Mesenchymal stem cell (in vitro differentiated cells and primary cell): ENCODE data around the gene BEND7.

Experiments used
- DNase-seq: peaks from one replicate; pipeline ENCODE4 v3.0.0-alpha.2; 2013
- H2AFZ ChIP-seq: one replicate; pipeline ENCODE4 v1.6.1; 2013; ENCODE audit warnings: low read depth, mild to moderate bottlenecking, control low read depth, inconsistent platforms, low read length, moderate library complexity
- H2AK5ac ChIP-seq: 2 replicates; pipeline ENCODE4 v1.6.1; 2013; ENCODE audit warnings: low read length, moderate library complexity, mild to moderate bottlenecking, inconsistent platforms; ENCODE audit not compliant: severe bottlenecking
- H2BK120ac ChIP-seq: one replicate; pipeline ENCODE4 v1.6.1; 2013; ENCODE audit warnings: low read depth, mild to moderate bottlenecking, inconsistent platforms, low read length, moderate library complexity
- H2BK12ac ChIP-seq, 2 experiments: one replicate each; pipeline ENCODE4 v1.6.1; 2013; ENCODE audit warnings: inconsistent platforms in 2 of 2, low read length in 2 of 2, mild to moderate bottlenecking in 2 of 2, moderate library complexity in 2 of 2, control low read depth in 1 of 2
- H2BK15ac ChIP-seq: one replicate; pipeline ENCODE4 v1.6.1; 2013; ENCODE audit warnings: mild to moderate bottlenecking, low read depth, inconsistent platforms; ENCODE audit not compliant: poor library complexity, severe bottlenecking
- H2BK5ac ChIP-seq: 2 replicates; pipeline ENCODE4 v1.6.1; 2013; ENCODE audit warnings: low read depth, mild to moderate bottlenecking, low read length, control low read depth, inconsistent platforms; ENCODE audit not compliant: poor library complexity, severe bottlenecking
- H3K14ac ChIP-seq, 2 experiments: one replicate each; pipeline ENCODE4 v1.6.1; 2013; ENCODE audit warnings: inconsistent platforms in 2 of 2, low read length in 2 of 2, control low read depth in 1 of 2, mild to moderate bottlenecking in 1 of 2, moderate library complexity in 1 of 2
- H3K18ac ChIP-seq, 2 experiments: one replicate each; pipeline ENCODE4 v1.6.1; 2013; ENCODE audit warnings: inconsistent platforms in 2 of 2, low read length in 2 of 2, control low read depth in 1 of 2, low read depth in 1 of 2, mild to moderate bottlenecking in 1 of 2
- H3K23ac ChIP-seq, 2 experiments: one replicate each; pipeline ENCODE4 v1.6.1; 2013; ENCODE audit warnings: inconsistent platforms in 2 of 2, low read length in 2 of 2, mild to moderate bottlenecking in 2 of 2, moderate library complexity in 2 of 2, control low read depth in 1 of 2
- H3K27ac ChIP-seq: 2 replicates; pipeline ENCODE4 v1.5.1; 2013; ENCODE audit warnings: mild to moderate bottlenecking, moderate library complexity, low read length, control low read depth, inconsistent platforms; ENCODE audit not compliant: poor library complexity, severe bottlenecking
- H3K27me3 ChIP-seq, 2 experiments: 2 replicates each; pipeline versions ENCODE4 v1.6.1 to v1.7.0; 2013; ENCODE audit warnings: low read length in 2 of 2, mild to moderate bottlenecking in 2 of 2, moderate library complexity in 2 of 2, control low read depth in 1 of 2, inconsistent platforms in 1 of 2; ENCODE audit not compliant: control insufficient read depth in 1 of 2, insufficient read depth in 1 of 2
- H3K36me3 ChIP-seq, 2 experiments: 2 replicates each; pipeline versions ENCODE4 v1.6.1 to v1.7.0; 2013; ENCODE audit warnings: low read length in 2 of 2, control low read depth in 1 of 2, inconsistent platforms in 1 of 2, low read depth in 1 of 2, mild to moderate bottlenecking in 1 of 2; ENCODE audit not compliant: insufficient read depth in 2 of 2, control insufficient read depth in 1 of 2
- H3K4ac ChIP-seq, 2 experiments: one replicate each; pipeline ENCODE4 v1.6.1; 2013; ENCODE audit warnings: inconsistent platforms in 2 of 2, low read length in 2 of 2, mild to moderate bottlenecking in 2 of 2, moderate library complexity in 2 of 2, control low read depth in 1 of 2, low read depth in 1 of 2
- H3K4me1 ChIP-seq: 2 replicates; pipeline ENCODE4 v1.6.1; 2013; ENCODE audit warnings: low read depth, low read length, control low read depth; ENCODE audit not compliant: control insufficient read depth, insufficient read depth
- H3K4me2 ChIP-seq: 2 replicates; pipeline ENCODE4 v1.6.1; 2013; ENCODE audit warnings: low read length, mild to moderate bottlenecking, inconsistent platforms; ENCODE audit not compliant: poor library complexity, severe bottlenecking
- H3K4me3 ChIP-seq, 2 experiments: 2 replicates each; pipeline versions ENCODE4 v1.5.1 to v1.7.0; 2013; ENCODE audit warnings: low read length in 2 of 2, mild to moderate bottlenecking in 2 of 2, control low read depth in 1 of 2, low read depth in 1 of 2; ENCODE audit not compliant: insufficient read depth in 1 of 2
- H3K79me1 ChIP-seq: replicated peaks from 2 replicates; pipeline ENCODE4 v1.6.1; 2013; ENCODE audit warnings: mild to moderate bottlenecking, control low read depth, low read length, inconsistent platforms; ENCODE audit not compliant: poor library complexity, severe bottlenecking
- H3K9ac ChIP-seq: 2 replicates; pipeline ENCODE4 v1.7.0; 2013; ENCODE audit warnings: mild to moderate bottlenecking, low read length, moderate library complexity
- H3K9me3 ChIP-seq: 2 replicates; pipeline ENCODE4 v1.7.0; 2013; ENCODE audit warnings: mild to moderate bottlenecking, low read length; ENCODE audit not compliant: control insufficient read depth
- H4K8ac ChIP-seq: one replicate; pipeline ENCODE4 v1.6.1; 2013; ENCODE audit warnings: inconsistent platforms, mild to moderate bottlenecking, low read length, moderate library complexity
- H4K91ac ChIP-seq: one replicate; pipeline ENCODE4 v1.6.1; 2013; ENCODE audit warnings: mild to moderate bottlenecking, low read length, inconsistent platforms
- WGBS: methylation state at CpG from one replicate; pipeline ENCODE4 v1.1.7; 2013; ENCODE audit warnings: mixed read lengths; 5-methylcytosine and 5-hydroxymethylcytosine counted together

Gene BEND7

DNA sequence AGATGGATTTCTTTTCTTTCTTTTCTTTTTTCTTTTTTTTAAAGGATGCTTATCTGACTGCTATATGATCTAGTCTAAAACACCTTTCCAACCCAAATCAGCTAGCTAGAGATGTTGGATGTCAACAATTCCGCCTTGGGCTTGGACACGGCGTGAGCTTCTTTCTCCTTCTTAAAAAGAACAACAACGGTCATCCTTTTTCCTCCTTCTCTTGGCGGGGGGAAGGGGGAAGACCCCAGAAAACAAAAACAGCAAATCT lies 1.0 kb downstream of the BEND7 start:
- Histone ChIP-seq H3K27me3 (peaks cover 5 to 6% of the 10 kb centered on the region in 2 experiments), H3K9ac (peak overlapping the region; percentile 81)

GRCh38 chr10:13526948-13527863 lies 1.6 kb downstream of the BEND7 start:
- H2AK5ac ChIP-seq: no peak overlapping the region
- no peak overlapping the region for H3K23ac ChIP-seq
- H3K9me3 ChIP-seq: no peaks in the 10 kb centered on the region
- no peak overlapping the region for H3K4ac ChIP-seq
- H3K79me1 ChIP-seq: peaks cover 22% of the 10 kb centered on the region
- H3K9ac ChIP-seq: peak overlapping the region; percentile 81
- H3K36me3 ChIP-seq: peaks cover 0 to 3% of the 10 kb centered on the region in 2 experiments
- no peak overlapping the region for H2AFZ ChIP-seq
- H2BK15ac ChIP-seq: no peak overlapping the region
- H3K14ac ChIP-seq: no peak overlapping the region
- H3K27ac ChIP-seq: peak overlapping the region; percentile 75
- peak; percentile 61 for DNase-seq
- peak overlapping the region in 1 of 2 experiments; percentile 78 for H3K4me3 ChIP-seq
- H2BK5ac ChIP-seq: no peak overlapping the region
- H4K91ac ChIP-seq: no peak overlapping the region
- H2BK120ac ChIP-seq: no peak overlapping the region
- no peak overlapping the region for H2BK12ac ChIP-seq
- H3K27me3 ChIP-seq: peaks cover 6 to 8% of the 10 kb centered on the region in 2 experiments
- peaks cover 6% of the 10 kb centered on the region for H3K4me1 ChIP-seq
- no peak overlapping the region for H3K18ac ChIP-seq
- 33% methylated on average over 7 of the region's 10 CpGs for WGBS
- no peak overlapping the region for H4K8ac ChIP-seq
- peak overlapping the region; percentile 45 for H3K4me2 ChIP-seq

More for the DNA sequence above, 1.0 kb downstream of the BEND7 start:
- no peak overlapping the region for H2AFZ ChIP-seq
- no peak overlapping the region for H2AK5ac ChIP-seq
- H3K9me3 ChIP-seq: no peaks in the 10 kb centered on the region
- peak overlapping the region in 1 of 2 experiments; percentile 24 for H3K18ac ChIP-seq
- peaks cover 16% of the 10 kb centered on the region for H3K79me1 ChIP-seq
- peak overlapping the region; percentile 76 to 78 for H3K4me3 ChIP-seq
- DNase-seq: peak; percentile 7
- H3K23ac ChIP-seq: no peak overlapping the region
- no peak overlapping the region for H3K4ac ChIP-seq
- peaks cover 0 to 3% of the 10 kb centered on the region in 2 experiments for H3K36me3 ChIP-seq
- H2BK120ac ChIP-seq: no peak overlapping the region
- H2BK12ac ChIP-seq: no peak overlapping the region
- H3K27ac ChIP-seq: peak overlapping the region; percentile 34
- no peak overlapping the region for H3K14ac ChIP-seq
- H4K8ac ChIP-seq: no peak overlapping the region
- peak overlapping the region; percentile 66 for H3K4me2 ChIP-seq
- H4K91ac ChIP-seq: no peak overlapping the region
- H3K4me1 ChIP-seq: peaks cover 6% of the 10 kb centered on the region
- no peak overlapping the region for H2BK5ac ChIP-seq
- WGBS: 10% methylated on average over 5 of the region's 5 CpGs
- no peak overlapping the region for H2BK15ac ChIP-seq

GRCh38 chr10:13525663-13526062 lies 3.2 kb downstream of the BEND7 start:
- peak overlapping the region in 1 of 2 experiments; percentile 36 for H3K14ac ChIP-seq
- H3K27ac ChIP-seq: no peak overlapping the region
- H3K4me3 ChIP-seq: no peak overlapping the region
- H3K4me1 ChIP-seq: peaks cover 6% of the 10 kb centered on the region
- no peak overlapping the region for H2BK5ac ChIP-seq
- H3K23ac ChIP-seq: no peak overlapping the region
- H4K8ac ChIP-seq: no peak overlapping the region
- H3K27me3 ChIP-seq: peaks cover 6 to 8% of the 10 kb centered on the region in 2 experiments
- no peak overlapping the region for H3K4me2 ChIP-seq
- peaks cover 32% of the 10 kb centered on the region for H3K79me1 ChIP-seq
- DNase-seq: no peak
- no peak overlapping the region for H3K18ac ChIP-seq
- no peak overlapping the region for H3K4ac ChIP-seq
- H3K9me3 ChIP-seq: no peaks in the 10 kb centered on the region
- peaks cover 0 to 8% of the 10 kb centered on the region in 2 experiments for H3K36me3 ChIP-seq
- H2AFZ ChIP-seq: no peak overlapping the region
- H2AK5ac ChIP-seq: no peak overlapping the region
- H2BK15ac ChIP-seq: no peak overlapping the region
- WGBS: 79% methylated on average over 3 of the region's 3 CpGs
- H4K91ac ChIP-seq: no peak overlapping the region
- H2BK120ac ChIP-seq: no peak overlapping the region
- H3K9ac ChIP-seq: no peak overlapping the region
- H2BK12ac ChIP-seq: no peak overlapping the region

GRCh38 chr10:13521026-13521425 lies 7.8 kb downstream of the BEND7 start:
- H2BK5ac ChIP-seq: no peak overlapping the region
- no peak overlapping the region for H2BK120ac ChIP-seq
- no peak for DNase-seq
- H3K23ac ChIP-seq: no peak overlapping the region
- 86% methylated on average over 7 of the region's 7 CpGs for WGBS
- peaks cover 2% of the 10 kb centered on the region for H3K4me1 ChIP-seq
- H2AK5ac ChIP-seq: no peak overlapping the region
- H3K9ac ChIP-seq: no peak overlapping the region
- peaks cover 0 to 19% of the 10 kb centered on the region in 2 experiments for H3K36me3 ChIP-seq
- H3K79me1 ChIP-seq: peaks cover 40% of the 10 kb centered on the region
- no peak overlapping the region for H3K27ac ChIP-seq
- H3K14ac ChIP-seq: no peak overlapping the region
- H2BK15ac ChIP-seq: no peak overlapping the region
- H3K4me3 ChIP-seq: no peak overlapping the region
- no peak overlapping the region for H2AFZ ChIP-seq
- H4K91ac ChIP-seq: no peak overlapping the region
- no peaks in the 10 kb centered on the region for H3K9me3 ChIP-seq
- H3K4ac ChIP-seq: no peak overlapping the region
- no peak overlapping the region for H4K8ac ChIP-seq
- H2BK12ac ChIP-seq: no peak overlapping the region
- peaks cover 0 to 3% of the 10 kb centered on the region in 2 experiments for H3K27me3 ChIP-seq
- no peak overlapping the region for H3K18ac ChIP-seq
- no peak overlapping the region for H3K4me2 ChIP-seq
